Measurements from ENCODE around the gene DNPH1.

The DNPH1 gene

GRCh38 chr6:43231735-43232450, 2.6 kb upstream of the DNPH1 start:
- DNase-seq = no peak
- Histone ChIP-seq H3K4me3 (ENCODE audit: control insufficient read depth in 1 of 7, extremely low read depth in 1 of 7, insufficient read depth in 4 of 7, low read depth in 2 of 7, low read length in 6 of 7) (no peak overlapping the region), H3K36me3 (ENCODE audit: control insufficient read depth in 4 of 4, insufficient read depth in 4 of 4, low read length in 3 of 4) (no peaks in the 10 kb centered on the region), H3K4me1 (ENCODE audit: control extremely low read depth in 1 of 4, control insufficient read depth in 4 of 4, insufficient read depth in 4 of 4, low read length in 3 of 4) (peaks cover 0 to 14% (median 9%) of the 10 kb centered on the region in 4 experiments), H3K9me3 (ENCODE audit: control extremely low read depth in 1 of 5, control insufficient read depth in 4 of 5, insufficient read depth in 2 of 5, low read depth in 1 of 5, low read length in 4 of 5) (no peaks in the 10 kb centered on the region), H3K27me3 (replicated peaks in 2 of 5; ENCODE audit: control insufficient read depth in 4 of 5, insufficient read depth in 5 of 5, low read length in 4 of 5) (peaks cover 0 to 2% (median 0%) of the 10 kb centered on the region in 5 experiments), H3K27ac (ENCODE audit: insufficient read depth in 1 of 2, low read depth in 1 of 2, low read length in 2 of 2, poor library complexity in 1 of 2, severe bottlenecking in 2 of 2) (no peak overlapping the region)
- ChIA-PET POLR2A (interaction anchor here (0.6 kb wide), 1 partner anchor 150 kb away, joined by 4 read pairs; no protein-coding TSS in a partner anchor), CTCF (interaction anchor here (0.7 to 1.4 kb wide), 2 partner anchors 56 to 82 kb away, joined by 3 read pairs; no protein-coding TSS in a partner anchor)
- 81% methylated on average over 3 of the region's 3 CpGs for WGBS (ENCODE audit: insufficient coverage)

- Histone ChIP-seq H3K36me3 (ENCODE audit: control insufficient read depth in 4 of 4, insufficient read depth in 4 of 4, low read length in 3 of 4) (peaks cover 0 to 6% (median 0%) of the 10 kb centered on the region in 4 experiments), H3K9me3 (ENCODE audit: control extremely low read depth in 1 of 5, control insufficient read depth in 4 of 5, insufficient read depth in 2 of 5, low read depth in 1 of 5, low read length in 4 of 5) (no peaks in the 10 kb centered on the region), H3K27ac (ENCODE audit: insufficient read depth in 1 of 2, low read depth in 1 of 2, low read length in 2 of 2, poor library complexity in 1 of 2, severe bottlenecking in 2 of 2) (no peak overlapping the region), H3K4me1 (ENCODE audit: control extremely low read depth in 1 of 4, control insufficient read depth in 4 of 4, insufficient read depth in 4 of 4, low read length in 3 of 4) (peaks cover 0 to 15% (median 13%) of the 10 kb centered on the region in 4 experiments), H3K27me3 (replicated peaks in 2 of 5; ENCODE audit: control insufficient read depth in 4 of 5, insufficient read depth in 5 of 5, low read length in 4 of 5) (peaks cover 0 to 2% (median 0%) of the 10 kb centered on the region in 5 experiments), H3K4me3 (ENCODE audit: control insufficient read depth in 1 of 7, extremely low read depth in 1 of 7, insufficient read depth in 4 of 7, low read depth in 2 of 7, low read length in 6 of 7) (no peak overlapping the region)
- no peak for DNase-seq
- CTCF ChIA-PET = interaction anchor here (1.1 to 1.8 kb wide), 4 partner anchors 10 to 58 kb away, joined by 3 to 8 read pairs (median 4); partner anchors contain the start of gene CUL9
- 100% methylated on average over 3 of the region's 4 CpGs for WGBS (ENCODE audit: insufficient coverage)
- POLR2A ChIA-PET = interaction anchor here (0.6 kb wide), 1 partner anchor 151 kb away, joined by 4 read pairs; no protein-coding TSS in a partner anchor
These were observed 1.8 kb upstream of the DNPH1 start for GRCh38 chr6:43231053-43231452.

GRCh38 chr6:43229803-43230620, 731 bp upstream of the DNPH1 start:
- no peak for DNase-seq
- POLR2A ChIA-PET = no interaction called here
- peaks cover 0 to 23% (median 20%) of the 10 kb centered on the region in 4 experiments for H3K4me1 ChIP-seq (ENCODE audit: control extremely low read depth in 1 of 4, control insufficient read depth in 4 of 4, insufficient read depth in 4 of 4, low read length in 3 of 4)
- 81% methylated on average over 13 of the region's 17 CpGs for WGBS (ENCODE audit: insufficient coverage)
- no peaks in the 10 kb centered on the region for H3K9me3 ChIP-seq (ENCODE audit: control extremely low read depth in 1 of 5, control insufficient read depth in 4 of 5, insufficient read depth in 2 of 5, low read depth in 1 of 5, low read length in 4 of 5)
- H3K36me3 ChIP-seq (ENCODE audit: control insufficient read depth in 4 of 4, insufficient read depth in 4 of 4, low read length in 3 of 4) = peaks cover 0 to 12% (median 0%) of the 10 kb centered on the region in 4 experiments
- H3K27me3 ChIP-seq (replicated peaks in 2 of 5; ENCODE audit: control insufficient read depth in 4 of 5, insufficient read depth in 5 of 5, low read length in 4 of 5) = peaks cover 0 to 2% (median 0%) of the 10 kb centered on the region in 5 experiments
- no peak overlapping the region for H3K27ac ChIP-seq (ENCODE audit: insufficient read depth in 1 of 2, low read depth in 1 of 2, low read length in 2 of 2, poor library complexity in 1 of 2, severe bottlenecking in 2 of 2)
- peak overlapping the region in 3 of 7 experiments; percentile 64 to 85 (median 76) for H3K4me3 ChIP-seq (ENCODE audit: control insufficient read depth in 1 of 7, extremely low read depth in 1 of 7, insufficient read depth in 4 of 7, low read depth in 2 of 7, low read length in 6 of 7)
- CTCF ChIA-PET = interaction anchor here (0.7 to 2.2 kb wide), 16 partner anchors 8 to 223 kb away, joined by 3 to 16 read pairs (median 6); partner anchors contain the start of genes CRIP3, CUL9 and TTBK1

- Histone ChIP-seq H3K9me3 (ENCODE audit: control extremely low read depth in 1 of 5, control insufficient read depth in 4 of 5, insufficient read depth in 2 of 5, low read depth in 1 of 5, low read length in 4 of 5) (no peaks in the 10 kb centered on the region), H3K27ac (ENCODE audit: insufficient read depth in 1 of 2, low read depth in 1 of 2, low read length in 2 of 2, poor library complexity in 1 of 2, severe bottlenecking in 2 of 2) (no peak overlapping the region), H3K4me3 (ENCODE audit: control insufficient read depth in 1 of 7, extremely low read depth in 1 of 7, insufficient read depth in 4 of 7, low read depth in 2 of 7, low read length in 6 of 7) (no peak overlapping the region), H3K27me3 (replicated peaks in 2 of 5; ENCODE audit: control insufficient read depth in 4 of 5, insufficient read depth in 5 of 5, low read length in 4 of 5) (peaks cover 0 to 2% (median 0%) of the 10 kb centered on the region in 5 experiments), H3K36me3 (ENCODE audit: control insufficient read depth in 4 of 4, insufficient read depth in 4 of 4, low read length in 3 of 4) (peaks cover 2 to 36% (median 16%) of the 10 kb centered on the region in 4 experiments), H3K4me1 (ENCODE audit: control extremely low read depth in 1 of 4, control insufficient read depth in 4 of 4, insufficient read depth in 4 of 4, low read length in 3 of 4) (peaks cover 0 to 37% (median 31%) of the 10 kb centered on the region in 4 experiments)
- 85% methylated on average over 9 of the region's 11 CpGs for WGBS (ENCODE audit: insufficient coverage)
- ChIA-PET CTCF (no interaction called here), POLR2A (no interaction called here)
- peak; percentile 34 to 83 (median 71) for DNase-seq
These were observed 3.0 kb downstream of the DNPH1 start for GRCh38 chr6:43226192-43226851.

GRCh38 chr6:43223175-43223574, 6.1 kb downstream of the DNPH1 start:
- POLR2A ChIA-PET = no interaction called here
- no peaks in the 10 kb centered on the region for H3K9me3 ChIP-seq (ENCODE audit: control extremely low read depth in 1 of 5, control insufficient read depth in 4 of 5, insufficient read depth in 2 of 5, low read depth in 1 of 5, low read length in 4 of 5)
- CTCF ChIA-PET = interaction anchor here (0.6 to 1.1 kb wide), 3 partner anchors 15 to 51 kb away, joined by 3 to 4 read pairs (median 4); no protein-coding TSS in a partner anchor
- H3K4me3 ChIP-seq (ENCODE audit: control insufficient read depth in 1 of 7, extremely low read depth in 1 of 7, insufficient read depth in 4 of 7, low read depth in 2 of 7, low read length in 6 of 7) = no peak overlapping the region
- peaks cover 5 to 55% (median 29%) of the 10 kb centered on the region in 4 experiments for H3K36me3 ChIP-seq (ENCODE audit: control insufficient read depth in 4 of 4, insufficient read depth in 4 of 4, low read length in 3 of 4)
- over 99% methylated on average over 14 of the region's 14 CpGs for WGBS (ENCODE audit: insufficient coverage)
- H3K4me1 ChIP-seq (ENCODE audit: control extremely low read depth in 1 of 4, control insufficient read depth in 4 of 4, insufficient read depth in 4 of 4, low read length in 3 of 4) = peaks cover 0 to 27% (median 25%) of the 10 kb centered on the region in 4 experiments
- peak overlapping the region; percentile 85 to 88 for H3K27ac ChIP-seq (ENCODE audit: insufficient read depth in 1 of 2, low read depth in 1 of 2, low read length in 2 of 2, poor library complexity in 1 of 2, severe bottlenecking in 2 of 2)
- no peaks in the 10 kb centered on the region for H3K27me3 ChIP-seq (replicated peaks in 2 of 5; ENCODE audit: control insufficient read depth in 4 of 5, insufficient read depth in 5 of 5, low read length in 4 of 5)
- DNase-seq = no peak

GRCh38 chr6:43222418-43223059, 6.7 kb downstream of the DNPH1 start:
- WGBS (ENCODE audit: insufficient coverage) = 100% methylated on average over 8 of the region's 15 CpGs
- CTCF ChIA-PET = interaction anchor here (0.6 to 1.0 kb wide), 2 partner anchors 31 to 51 kb away, joined by 3 to 4 read pairs; no protein-coding TSS in a partner anchor
- DNase-seq = no peak
- Histone ChIP-seq H3K9me3 (ENCODE audit: control extremely low read depth in 1 of 5, control insufficient read depth in 4 of 5, insufficient read depth in 2 of 5, low read depth in 1 of 5, low read length in 4 of 5) (no peaks in the 10 kb centered on the region), H3K4me3 (ENCODE audit: control insufficient read depth in 1 of 7, extremely low read depth in 1 of 7, insufficient read depth in 4 of 7, low read depth in 2 of 7, low read length in 6 of 7) (no peak overlapping the region), H3K27ac (ENCODE audit: insufficient read depth in 1 of 2, low read depth in 1 of 2, low read length in 2 of 2, poor library complexity in 1 of 2, severe bottlenecking in 2 of 2) (no peak overlapping the region), H3K4me1 (ENCODE audit: control extremely low read depth in 1 of 4, control insufficient read depth in 4 of 4, insufficient read depth in 4 of 4, low read length in 3 of 4) (peaks cover 0 to 24% (median 22%) of the 10 kb centered on the region in 4 experiments), H3K36me3 (ENCODE audit: control insufficient read depth in 4 of 4, insufficient read depth in 4 of 4, low read length in 3 of 4) (peaks cover 5 to 55% (median 29%) of the 10 kb centered on the region in 4 experiments), H3K27me3 (replicated peaks in 2 of 5; ENCODE audit: control insufficient read depth in 4 of 5, insufficient read depth in 5 of 5, low read length in 4 of 5) (no peaks in the 10 kb centered on the region)
- POLR2A ChIA-PET = no interaction called here
